ENCODE results near the gene WDR18. TPM values are rescaled to one million over a fixed set of nuclear protein-coding genes. Genes with fewer than 3 reads are reported as not detected.

Gene WDR18
- total RNA-seq, 1 donor from 2014 or later, result 19.4 TPM

DNA sequence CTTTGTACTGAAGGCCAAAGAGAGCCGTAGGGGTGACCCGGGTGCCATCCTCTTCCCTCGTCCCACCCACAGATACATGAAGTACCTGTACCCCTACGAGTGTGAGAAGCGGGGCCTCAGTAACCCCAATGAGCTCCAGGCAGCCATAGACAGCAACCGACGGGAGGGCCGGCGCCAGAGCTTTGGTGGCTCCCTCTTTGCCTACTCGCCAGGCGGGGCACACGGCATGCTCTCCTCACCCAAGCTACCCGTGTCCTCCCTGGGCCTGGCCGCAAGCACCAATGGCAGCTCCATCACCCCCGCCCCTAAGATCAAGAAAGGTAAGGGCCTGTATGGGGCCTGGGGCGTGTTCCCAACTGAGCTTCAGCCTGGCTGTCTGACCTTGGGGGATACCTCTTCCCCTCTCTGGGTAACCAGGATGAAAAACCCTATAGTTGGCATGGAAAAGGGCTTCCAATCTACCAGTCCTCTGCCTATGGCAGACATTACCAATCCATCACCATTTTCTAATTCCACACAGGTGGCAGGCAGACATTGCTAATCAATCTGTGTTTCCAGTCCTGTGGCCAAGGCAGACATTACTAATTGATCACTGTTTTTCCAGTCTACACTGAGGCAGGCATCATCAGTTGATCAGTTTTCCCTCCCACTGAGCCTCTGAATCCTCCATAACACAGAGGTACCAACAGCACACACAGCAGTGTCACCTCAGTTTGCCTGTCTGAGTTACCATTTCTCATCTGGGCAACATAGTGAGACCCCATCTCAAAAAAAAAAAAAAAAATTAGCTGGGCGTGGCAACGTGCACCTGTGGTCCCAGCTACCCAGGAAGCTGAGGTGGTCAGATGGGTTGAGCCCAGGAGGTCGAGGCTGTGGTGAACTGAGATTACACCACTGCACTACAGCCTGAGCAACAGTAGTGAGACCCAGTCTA, 19.1 kb upstream of the WDR18 start:
- H3K9me3 ChIP-seq (replicated peaks), result peaks cover 4% of the 10 kb centered on the region
- no peaks in the 10 kb centered on the region for H3K27me3 ChIP-seq (ENCODE audit: low read depth)
- H3K36me3 ChIP-seq, result peaks cover 47% of the 10 kb centered on the region
- no peak for DNase-seq
- no peak for TF ChIP-seq CTCF (IDR thresholded peaks at IDR 0.05; ENCODE audit: borderline replicate concordance)
- H3K27ac ChIP-seq (replicated peaks), result no peak overlapping the region
- H3K4me3 ChIP-seq, result no peak overlapping the region
- intact Hi-C loops (cut with micrococcal nuclease), result no loop called here
- no peaks in the 10 kb centered on the region for H3K4me1 ChIP-seq

- no peak for DNase-seq
- Histone ChIP-seq H3K27me3 (ENCODE audit: low read depth) (no peaks in the 10 kb centered on the region), H3K4me3 (no peak overlapping the region), H3K27ac (replicated peaks) (no peak overlapping the region), H3K36me3 (peaks cover 62% of the 10 kb centered on the region), H3K9me3 (replicated peaks) (peaks cover 17% of the 10 kb centered on the region), H3K4me1 (no peaks in the 10 kb centered on the region)
- intact Hi-C loops (cut with micrococcal nuclease), result no loop called here
- no peak for TF ChIP-seq CTCF (IDR thresholded peaks at IDR 0.05; ENCODE audit: borderline replicate concordance)
Observed at GRCh38 chr19:966485-967088, 17.6 kb upstream of the WDR18 start.

DNA sequence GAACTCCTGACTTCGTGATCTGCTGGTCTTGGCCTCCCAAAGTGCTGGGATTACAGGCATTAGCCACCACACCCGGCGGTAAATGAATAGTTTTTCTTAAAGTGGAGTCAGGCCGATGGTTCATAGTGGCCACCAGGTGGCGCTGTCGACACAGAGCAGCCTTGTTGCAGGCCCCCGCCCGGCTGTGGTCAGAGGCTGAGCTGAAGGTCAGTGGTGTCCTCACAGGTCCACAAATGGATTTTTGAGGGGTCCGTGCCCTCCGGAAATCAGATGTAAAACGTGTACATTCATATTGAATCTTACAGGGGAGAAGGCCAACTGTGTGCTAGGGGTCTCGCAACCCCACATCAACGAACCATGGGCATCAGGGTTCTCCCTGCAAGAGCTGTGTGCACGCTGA, 13.4 kb upstream of the WDR18 start:
- peaks cover 59% of the 10 kb centered on the region for H3K36me3 ChIP-seq
- intact Hi-C loops (cut with micrococcal nuclease), result no loop called here

GRCh38 chr19:971795-972194, 12.3 kb upstream of the WDR18 start:
- Histone ChIP-seq H3K9me3 (replicated peaks) (peaks cover 13% of the 10 kb centered on the region), H3K4me3 (no peak overlapping the region), H3K4me1 (no peaks in the 10 kb centered on the region), H3K27me3 (ENCODE audit: low read depth) (no peaks in the 10 kb centered on the region), H3K27ac (replicated peaks) (no peak overlapping the region), H3K36me3 (peaks cover 53% of the 10 kb centered on the region)
- intact Hi-C loops (cut with micrococcal nuclease), result no loop called here
- no peak for TF ChIP-seq CTCF (IDR thresholded peaks at IDR 0.05; ENCODE audit: borderline replicate concordance)
- DNase-seq, result no peak

More for the DNA sequence above, 13.4 kb upstream of the WDR18 start:
- no peak for DNase-seq
- Histone ChIP-seq H3K27me3 (ENCODE audit: low read depth) (no peaks in the 10 kb centered on the region), H3K4me3 (no peak overlapping the region), H3K4me1 (no peaks in the 10 kb centered on the region), H3K9me3 (replicated peaks) (peaks cover 17% of the 10 kb centered on the region), H3K27ac (replicated peaks) (no peak overlapping the region)
- peak; percentile 46 for TF ChIP-seq CTCF (IDR thresholded peaks at IDR 0.05; ENCODE audit: borderline replicate concordance)

DNA sequence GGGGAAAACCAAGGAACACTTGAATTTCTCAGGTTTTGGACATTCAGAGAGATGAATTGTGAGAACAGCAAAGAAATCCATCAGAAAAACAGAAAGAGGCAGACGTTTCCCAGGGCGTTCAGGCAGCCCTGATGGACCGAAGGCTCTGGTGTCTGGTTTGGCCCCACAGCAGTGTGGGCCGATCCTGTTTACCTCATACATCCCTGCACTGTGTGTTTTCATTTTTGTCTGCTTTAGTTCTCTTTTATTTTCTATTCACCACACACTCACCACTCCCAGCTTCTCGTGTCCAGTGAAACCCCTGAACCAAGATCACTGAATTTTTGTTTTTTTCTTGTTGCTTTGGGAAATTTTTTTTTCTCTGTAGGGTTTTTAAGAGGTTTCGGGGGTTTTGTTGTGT, 11.9 kb upstream of the WDR18 start:
- DNase-seq, result no peak
- no peaks in the 10 kb centered on the region for H3K27me3 ChIP-seq (ENCODE audit: low read depth)
- no peak overlapping the region for H3K4me3 ChIP-seq
- H3K9me3 ChIP-seq (replicated peaks), result peaks cover 13% of the 10 kb centered on the region
- H3K27ac ChIP-seq (replicated peaks), result no peak overlapping the region
- H3K4me1 ChIP-seq, result no peaks in the 10 kb centered on the region
- TF ChIP-seq CTCF (IDR thresholded peaks at IDR 0.05; ENCODE audit: borderline replicate concordance), result no peak
- peaks cover 49% of the 10 kb centered on the region for H3K36me3 ChIP-seq
- intact Hi-C loops (cut with micrococcal nuclease), result no loop called here
